HG03469 (cell line): ENCODE data around the gene ENO4.

Experiments used
- ATAC-seq: cut with Tn5 transposase; IDR thresholded peaks from one replicate; pipeline ENCODE4 v1.9.1; 2021; ENCODE audit warnings: mild to moderate bottlenecking, moderate library complexity, moderate number of reproducible peaks; ENCODE audit not compliant: unreplicated experiment

The ENO4 gene

GRCh38 chr10:116849248-116850057 lies at the start of gene ENO4:
Gene ENO4, plus strand, starts transcription at chr10:116849499. Its CDS starts 68 bp downstream, at chr10:116849567.
- ATAC-seq = peak; percentile 32

DNA sequence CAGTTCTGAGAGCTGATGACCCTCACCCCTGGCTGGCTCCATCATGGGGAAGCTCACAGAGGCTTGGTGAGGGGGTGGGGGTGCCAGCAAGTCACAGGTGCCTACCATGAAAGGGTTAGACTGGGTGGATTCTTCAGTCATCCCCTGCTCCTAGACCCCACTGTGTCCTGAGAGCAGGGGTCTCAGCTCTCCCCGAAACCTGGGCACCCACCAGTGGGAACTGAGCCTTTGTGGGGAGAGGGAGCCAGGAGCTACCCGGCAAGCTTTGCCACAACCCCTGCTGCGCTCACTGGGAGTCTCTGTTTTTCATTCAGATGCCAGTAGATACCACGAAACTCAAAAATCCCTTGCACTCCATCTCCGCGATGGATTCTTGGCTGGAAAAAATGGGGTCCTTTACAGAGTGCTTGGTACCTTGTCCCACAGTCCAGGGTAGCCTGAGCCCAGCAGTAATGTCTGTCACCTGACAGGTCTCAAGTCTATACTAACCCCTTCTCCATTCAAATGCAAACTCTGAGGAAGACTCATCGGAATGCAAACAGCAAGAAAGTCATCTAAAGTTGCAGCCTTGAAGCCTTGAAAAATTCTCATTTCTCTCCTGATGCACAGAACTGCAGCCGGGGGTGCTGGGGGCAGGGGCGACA lies 48.9 kb upstream of the ENO4 start:
- no peak for ATAC-seq

DNA sequence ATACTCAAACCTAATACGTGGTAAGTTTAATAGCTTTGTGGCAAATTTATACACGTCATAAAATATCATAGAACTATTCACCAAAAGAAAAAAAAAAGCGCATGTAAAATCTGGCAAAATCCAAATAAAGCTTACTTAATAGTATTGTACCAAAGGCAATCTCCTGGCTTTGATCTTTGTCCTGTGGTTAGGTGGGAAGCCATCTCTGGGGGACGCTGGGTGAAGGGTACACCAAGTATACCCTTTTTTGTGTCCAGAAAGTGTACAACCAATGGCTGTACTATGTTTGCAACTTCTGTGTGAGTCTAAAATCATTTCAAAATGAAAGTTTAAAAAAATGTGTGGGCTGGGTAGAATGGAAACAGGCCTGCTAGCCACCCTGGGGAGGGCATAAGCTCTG lies 47.6 kb upstream of the ENO4 start:
- no peak for ATAC-seq

GRCh38 chr10:116802474-116802873 lies 46.8 kb upstream of the ENO4 start:
- ATAC-seq = no peak

GRCh38 chr10:116802876-116803275 lies 46.4 kb upstream of the ENO4 start:
- no peak for ATAC-seq

GRCh38 chr10:116803451-116804249 lies 45.6 kb upstream of the ENO4 start:
- no peak for ATAC-seq

GRCh38 chr10:116808706-116809105 lies 40.6 kb upstream of the ENO4 start:
- no peak for ATAC-seq

GRCh38 chr10:116809483-116810119 lies 39.7 kb upstream of the ENO4 start:
- no peak for ATAC-seq

GRCh38 chr10:116810120-116810500 lies 39.2 kb upstream of the ENO4 start:
- no peak for ATAC-seq

GRCh38 chr10:116810895-116811294 lies 38.4 kb upstream of the ENO4 start:
- no peak for ATAC-seq

DNA sequence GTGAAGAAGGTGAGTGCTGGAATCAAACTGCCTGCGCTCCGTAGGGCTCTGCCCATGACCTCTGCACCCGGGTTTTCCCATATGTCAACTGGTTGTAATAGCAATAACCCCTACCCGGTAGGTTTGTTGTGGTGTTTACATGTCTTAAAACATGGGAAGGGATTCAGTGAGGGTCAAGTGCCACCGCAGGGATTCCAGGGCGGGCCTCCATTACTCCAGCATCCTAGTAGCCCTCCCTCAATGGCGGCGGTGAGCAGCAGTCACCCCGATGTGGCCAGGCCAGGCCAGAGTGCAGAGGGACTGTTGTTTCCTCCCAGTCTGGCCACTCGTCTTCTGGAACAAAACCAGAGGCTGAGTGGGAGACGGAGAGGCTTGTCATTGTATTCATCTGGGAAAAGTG lies 37.6 kb upstream of the ENO4 start:
- no peak for ATAC-seq

GRCh38 chr10:116815641-116816415 lies 33.5 kb upstream of the ENO4 start:
- ATAC-seq = no peak

DNA sequence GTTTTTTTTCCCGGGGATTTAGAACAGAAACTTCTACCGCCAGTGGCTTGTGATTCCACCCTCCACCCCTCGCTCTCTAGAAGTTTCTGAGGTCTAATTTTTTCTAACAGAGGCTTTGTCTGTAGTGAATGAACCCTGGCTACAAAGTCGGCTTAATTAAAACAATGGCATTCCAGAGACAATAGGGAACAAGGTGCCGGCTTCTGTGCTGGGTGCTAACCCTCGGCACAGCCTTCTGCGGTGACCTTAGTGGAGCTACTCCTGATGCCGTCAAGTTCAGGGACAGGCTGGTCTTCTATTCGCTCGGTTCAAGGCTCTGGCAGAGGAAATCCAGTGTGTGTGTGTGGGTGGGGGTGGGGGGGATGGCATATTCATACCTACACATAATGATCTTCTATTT lies 32.1 kb upstream of the ENO4 start:
- no peak for ATAC-seq

- ATAC-seq = no peak
Observed at GRCh38 chr10:116817780-116818343, 31.4 kb upstream of the ENO4 start.

- no peak for ATAC-seq
Observed at GRCh38 chr10:116819999-116820677, 29.2 kb upstream of the ENO4 start.

GRCh38 chr10:116825901-116826300 lies 23.4 kb upstream of the ENO4 start:
- no peak for ATAC-seq

DNA sequence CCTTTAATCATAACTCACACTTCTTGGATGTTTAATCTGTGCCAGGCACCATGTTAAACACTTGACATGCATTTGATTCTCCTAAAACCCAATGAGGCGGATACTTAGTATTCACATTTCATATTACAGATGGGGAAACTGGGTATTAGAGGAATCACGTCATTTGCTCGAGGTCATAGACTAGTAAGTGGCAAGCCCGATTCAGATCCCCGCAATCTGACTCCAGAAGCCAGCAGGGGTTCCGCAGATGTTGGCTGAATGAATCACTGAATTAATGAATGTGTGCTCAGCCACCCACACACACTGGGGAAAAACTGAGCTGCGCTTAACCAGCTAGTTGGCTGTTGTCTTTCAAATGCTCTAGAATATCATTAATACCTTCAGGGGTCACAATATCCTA lies 22.5 kb upstream of the ENO4 start:
- ATAC-seq = no peak

- ATAC-seq = no peak
Observed at GRCh38 chr10:116827214-116827671, 22.1 kb upstream of the ENO4 start.

- ATAC-seq = no peak
Observed at GRCh38 chr10:116828116-116828515, 21.2 kb upstream of the ENO4 start.
